ENCODE measurements around the gene PCDH9.

PCDH9 gene

GRCh38 chr13:66875264-66875663 lies 354.9 kb downstream of the PCDH9 start:
- in situ Hi-C loops (cut with MboI; ENCODE audit: low sequenced_read_pairs, unreplicated experiment), result no loop called here
- no peak for DNase-seq (ENCODE audit: low spot score)
- TF ChIP-seq, protein P1, sequence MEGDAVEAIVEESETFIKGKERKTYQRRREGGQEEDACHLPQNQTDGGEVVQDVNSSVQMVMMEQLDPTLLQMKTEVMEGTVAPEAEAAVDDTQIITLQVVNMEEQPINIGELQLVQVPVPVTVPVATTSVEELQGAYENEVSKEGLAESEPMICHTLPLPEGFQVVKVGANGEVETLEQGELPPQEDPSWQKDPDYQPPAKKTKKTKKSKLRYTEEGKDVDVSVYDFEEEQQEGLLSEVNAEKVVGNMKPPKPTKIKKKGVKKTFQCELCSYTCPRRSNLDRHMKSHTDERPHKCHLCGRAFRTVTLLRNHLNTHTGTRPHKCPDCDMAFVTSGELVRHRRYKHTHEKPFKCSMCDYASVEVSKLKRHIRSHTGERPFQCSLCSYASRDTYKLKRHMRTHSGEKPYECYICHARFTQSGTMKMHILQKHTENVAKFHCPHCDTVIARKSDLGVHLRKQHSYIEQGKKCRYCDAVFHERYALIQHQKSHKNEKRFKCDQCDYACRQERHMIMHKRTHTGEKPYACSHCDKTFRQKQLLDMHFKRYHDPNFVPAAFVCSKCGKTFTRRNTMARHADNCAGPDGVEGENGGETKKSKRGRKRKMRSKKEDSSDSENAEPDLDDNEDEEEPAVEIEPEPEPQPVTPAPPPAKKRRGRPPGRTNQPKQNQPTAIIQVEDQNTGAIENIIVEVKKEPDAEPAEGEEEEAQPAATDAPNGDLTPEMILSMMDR (IDR thresholded peaks at IDR 0.05; ENCODE audit: borderline replicate concordance, control extremely low read depth, extremely low read depth, insufficient read depth, missing control alignments), result no peak

GRCh38 chr13:66864627-66865026 lies 365.5 kb downstream of the PCDH9 start:
- TF ChIP-seq, protein P1 (IDR thresholded peaks at IDR 0.05; ENCODE audit: borderline replicate concordance, control extremely low read depth, extremely low read depth, insufficient read depth, missing control alignments), result no peak
- no peak for DNase-seq (ENCODE audit: low spot score)
- in situ Hi-C loops (cut with MboI; ENCODE audit: low sequenced_read_pairs, unreplicated experiment), result no loop called here

DNA sequence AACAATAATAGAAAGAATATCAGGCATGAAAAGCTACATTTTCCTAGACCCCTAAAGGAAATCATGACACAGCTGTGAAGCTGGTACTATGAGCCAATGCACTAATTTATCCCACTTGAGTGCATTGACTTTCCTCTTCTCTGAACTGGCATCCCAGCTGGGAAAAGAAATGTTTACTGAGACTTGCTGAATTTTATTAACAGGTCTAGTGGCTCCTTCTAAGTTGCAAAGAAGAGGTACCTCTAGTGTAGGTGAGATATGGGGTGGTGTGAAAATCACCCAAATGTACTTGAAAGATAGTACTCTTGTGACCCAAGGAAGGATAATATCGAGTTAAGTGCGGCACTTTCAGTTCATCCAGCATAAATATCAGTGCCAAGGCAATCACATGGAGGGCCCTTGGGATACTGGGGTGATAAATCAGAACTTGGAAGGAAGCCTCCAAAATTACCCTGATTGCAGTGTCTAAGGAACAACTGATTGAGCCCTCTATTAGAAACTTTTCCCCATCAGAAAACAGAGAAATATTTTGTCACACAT lies 369.2 kb downstream of the PCDH9 start:
- in situ Hi-C loops (cut with MboI; ENCODE audit: low sequenced_read_pairs, unreplicated experiment), result no loop called here
- DNase-seq (ENCODE audit: low spot score), result no peak
- TF ChIP-seq, protein P1 (IDR thresholded peaks at IDR 0.05; ENCODE audit: borderline replicate concordance, control extremely low read depth, extremely low read depth, insufficient read depth, missing control alignments), result no peak

DNA sequence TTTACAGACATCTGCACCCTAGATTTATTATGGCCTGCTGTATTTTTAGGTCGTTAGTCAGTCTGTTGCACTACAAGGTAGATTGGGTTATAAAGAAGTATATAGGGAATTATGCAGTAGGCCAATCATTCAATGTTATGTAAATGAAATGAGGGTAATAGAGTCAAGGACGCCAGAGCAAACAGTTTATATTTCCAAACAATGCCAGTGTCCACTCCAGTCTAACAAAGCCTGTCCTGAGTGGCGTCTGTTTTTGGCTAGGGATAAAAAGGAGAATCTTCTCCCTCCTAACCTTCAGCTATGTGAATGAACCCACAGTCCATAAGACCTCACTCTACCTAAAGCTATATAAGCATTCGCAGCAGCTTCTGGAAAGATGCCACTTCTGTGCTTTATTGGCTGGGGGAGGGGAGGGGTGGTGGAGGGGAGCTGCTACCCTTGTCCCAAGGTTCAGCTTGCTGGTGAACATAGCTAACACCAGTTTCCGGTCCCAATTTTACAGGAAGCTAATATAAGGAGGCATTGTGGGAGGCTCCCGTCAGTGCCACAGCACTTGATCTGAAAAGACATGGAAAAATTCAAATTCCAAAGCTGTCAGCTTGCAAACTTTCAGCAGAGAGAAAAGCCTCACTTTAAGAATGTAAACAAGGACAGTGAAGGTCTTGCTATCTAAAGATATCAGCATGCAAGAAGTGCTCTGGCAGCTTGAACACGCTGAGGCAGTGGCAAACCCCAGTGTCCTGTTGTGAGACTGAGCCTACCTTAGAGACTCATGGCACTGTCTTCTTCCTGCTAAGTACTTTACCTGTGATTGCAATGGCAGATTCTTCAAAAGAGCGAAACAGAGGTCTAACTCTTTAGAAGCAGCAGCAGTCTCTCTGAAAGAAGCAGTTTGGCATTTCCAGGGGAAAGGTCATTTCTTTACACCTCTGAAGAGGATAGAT lies 369.9 kb downstream of the PCDH9 start:
- TF ChIP-seq, protein P1 (IDR thresholded peaks at IDR 0.05; ENCODE audit: borderline replicate concordance, control extremely low read depth, extremely low read depth, insufficient read depth, missing control alignments), result no peak
- in situ Hi-C loops (cut with MboI; ENCODE audit: low sequenced_read_pairs, unreplicated experiment), result no loop called here
- DNase-seq (ENCODE audit: low spot score), result no peak

- in situ Hi-C loops (cut with MboI; ENCODE audit: low sequenced_read_pairs, unreplicated experiment), result no loop called here
- DNase-seq (ENCODE audit: low spot score), result no peak
- TF ChIP-seq, protein P1 (IDR thresholded peaks at IDR 0.05; ENCODE audit: borderline replicate concordance, control extremely low read depth, extremely low read depth, insufficient read depth, missing control alignments), result no peak
Measured at GRCh38 chr13:66859078-66859477, 371.1 kb downstream of the PCDH9 start.

DNA sequence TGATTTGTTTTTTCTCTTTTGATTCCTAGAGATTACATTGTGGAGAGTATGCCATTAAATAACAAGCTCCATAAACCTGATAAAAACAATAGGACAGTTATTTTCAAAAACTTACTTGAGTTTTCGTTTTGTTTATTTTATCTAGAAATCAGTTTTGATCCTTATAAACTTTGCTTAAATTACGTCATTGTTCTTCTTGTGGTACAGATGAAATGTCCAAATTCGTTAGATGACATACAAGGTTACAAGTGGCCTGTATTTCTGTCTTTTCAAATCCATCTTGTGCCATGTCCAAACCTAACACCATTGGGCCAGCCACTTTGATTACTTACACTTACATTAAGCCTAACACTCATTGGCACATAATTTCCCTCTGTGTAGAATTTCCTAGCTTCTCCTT lies 372.0 kb downstream of the PCDH9 start:
- DNase-seq (ENCODE audit: low spot score), result no peak
- TF ChIP-seq, protein P1 (IDR thresholded peaks at IDR 0.05; ENCODE audit: borderline replicate concordance, control extremely low read depth, extremely low read depth, insufficient read depth, missing control alignments), result no peak
- in situ Hi-C loops (cut with MboI; ENCODE audit: low sequenced_read_pairs, unreplicated experiment), result no loop called here

Data from GM13976 (cell line).